Measurements from ENCODE around the gene CISD3. TPM values are rescaled to one million over a fixed set of nuclear protein-coding genes. Genes with fewer than 3 reads are reported as not detected.

CISD3 gene
- total RNA-seq, 1 experiment from 2014 or later, result 7.1 TPM

Small RNA genes lying within 50 kb of the gene (small RNA-seq; reads per million reads assigned to genes)
- gene MIR4726 (0 to 0.10 reads per million in 2 experiments), gene MIR4734 (0 to 0.19 reads per million in 2 experiments), gene RNA5SP440 (3.9 to 7.4 reads per million in 2 experiments), gene RNU6-866P (0 reads per million in 2 experiments)

Other genes with a start within 250 kb of the CISD3 start
- 0.37 and 1.3 TPM in 2 replicates for gene SRCIN1, start 124.4 kb upstream of the CISD3 start, total RNA-seq (2014; rRNA removed; shearing (Covaris generic))
- 5.3 TPM in 2 replicates for gene EPOP, start 55.4 kb upstream of the CISD3 start, total RNA-seq (2014; rRNA removed; shearing (Covaris generic))
- gene MLLT6, start 25.1 kb upstream of the CISD3 start, total RNA-seq (2014; rRNA removed; shearing (Covaris generic)), result 18.7 and 19.1 TPM in 2 replicates
- 3.5 and 4.3 TPM in 2 replicates for gene PCGF2, start 18.0 kb downstream of the CISD3 start, total RNA-seq (2014; rRNA removed; shearing (Covaris generic))
- 300 and 342 TPM in 2 replicates for gene PSMB3, start 22.4 kb downstream of the CISD3 start, total RNA-seq (2014; rRNA removed; shearing (Covaris generic))
- gene PIP4K2B, start 69.2 kb downstream of the CISD3 start, total RNA-seq (2014; rRNA removed; shearing (Covaris generic)), result 21.6 and 23.1 TPM in 2 replicates
- gene CWC25, start 95.0 kb downstream of the CISD3 start, total RNA-seq (2014; rRNA removed; shearing (Covaris generic)), result 10.1 and 12.5 TPM in 2 replicates
- 2,873 and 3,047 TPM in 2 replicates for gene RPL23, start 123.4 kb downstream of the CISD3 start, total RNA-seq (2014; rRNA removed; shearing (Covaris generic))
- 16.7 and 16.8 TPM in 2 replicates for gene LASP1, start 139.7 kb downstream of the CISD3 start, total RNA-seq (2014; rRNA removed; shearing (Covaris generic))
- not detected in 2 replicates for gene FBXO47, start 237.1 kb downstream of the CISD3 start, total RNA-seq (2014; rRNA removed; shearing (Covaris generic))